PFSK-1 (cell line): ENCODE data around the gene HEBP1.

Experiments
- POLR2AphosphoS5 ChIP-seq: IDR thresholded peaks from 2 replicates; pipeline ENCODE4 v1.6.1; 2012; ENCODE audit warnings: low read depth, mild to moderate bottlenecking, control low read depth, low read length, moderate library complexity
- REST ChIP-seq, 2 experiments: IDR thresholded peaks; 2 replicates each; pipeline versions ENCODE4 v1.6.1 to v1.8.0; 2011 to 2012; ENCODE audit warnings: low read depth in 2 of 2, low read length in 2 of 2, control low read depth in 1 of 2, inconsistent platforms in 1 of 2, mild to moderate bottlenecking in 1 of 2, moderate library complexity in 1 of 2; ENCODE audit not compliant: insufficient read depth in 1 of 2

GRCh38 chr12:12993367-12993766 lies 6.7 kb downstream of the HEBP1 start:
- TF ChIP-seq POLR2AphosphoS5 (no peak), REST (IDR thresholded peaks at IDR 0.05; ENCODE audit: insufficient read depth in 1 of 2, low read depth in 2 of 2, low read length in 2 of 2) (no peak)
